Myocyte (in vitro differentiated cells): Measurements from ENCODE around the gene SPRED2. TPM values are rescaled to one million over a fixed set of nuclear protein-coding genes. Genes with fewer than 3 reads are reported as not detected.

Experiments used
- DNase-seq: peaks from one replicate; pipeline ENCODE4 v3.0.0-alpha.2; 2012; ENCODE audit warnings: low read depth
- total RNA-seq: library from RNA; depleted of rRNA; stranded (reverse); fragments of >200 nt; gene quantifications from 2 replicates; pipeline ENCODE4 v1.2.3, GENCODE V29; 2014

The SPRED2 gene
- total RNA-seq, 1 donor from 2014 or later: 11.7 TPM

- DNase-seq: no peak
Observed at GRCh38 chr2:65415091-65415490, 17.3 kb downstream of the SPRED2 start.

DNA sequence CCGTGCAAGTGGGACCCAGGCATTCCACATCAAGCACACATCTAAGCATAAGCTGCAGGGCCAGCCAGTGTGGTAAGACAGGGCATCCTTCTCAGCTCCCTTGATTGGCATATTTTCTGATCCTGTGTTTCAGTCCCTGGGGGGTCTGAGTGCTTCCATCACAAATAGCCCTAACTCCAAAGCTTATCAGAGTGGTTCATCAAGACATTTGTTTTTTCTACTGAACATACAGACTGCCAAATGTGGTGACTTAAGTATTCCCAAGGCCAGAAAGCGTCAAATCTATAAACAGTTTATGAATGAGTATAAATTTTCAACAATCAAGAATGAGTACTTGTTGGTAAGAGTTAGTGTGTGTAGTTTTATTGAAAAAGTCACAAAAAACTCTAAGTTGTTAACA, 18.8 kb downstream of the SPRED2 start:
- DNase-seq: no peak

- no peak for DNase-seq
Observed at GRCh38 chr2:65413106-65413505, 19.3 kb downstream of the SPRED2 start.

GRCh38 chr2:65411056-65411795, 21.2 kb downstream of the SPRED2 start:
- no peak for DNase-seq

DNA sequence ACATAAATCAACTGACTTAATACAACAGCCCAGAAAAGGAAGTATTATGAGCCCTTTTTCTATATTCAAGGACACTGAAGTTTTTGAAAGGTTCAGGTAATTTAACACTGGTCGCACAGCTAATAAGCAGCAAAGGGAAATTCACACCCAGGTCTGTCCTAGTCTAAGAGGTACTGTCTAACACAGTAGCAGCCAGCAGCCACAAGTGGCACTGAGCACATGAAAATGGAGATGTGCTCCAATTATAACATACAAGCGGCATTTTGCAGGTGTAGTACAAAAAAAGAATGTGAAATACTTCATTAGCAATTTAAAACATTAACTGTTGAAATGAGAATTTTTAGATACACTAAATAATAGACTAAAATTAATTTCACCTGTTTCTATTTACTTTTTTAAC, 23.4 kb downstream of the SPRED2 start:
- no peak for DNase-seq

GRCh38 chr2:65407240-65407639, 25.2 kb downstream of the SPRED2 start:
- DNase-seq: no peak

- no peak for DNase-seq
Observed at GRCh38 chr2:65404988-65405697, 27.3 kb downstream of the SPRED2 start.

- DNase-seq: no peak
Observed at GRCh38 chr2:65403529-65403915, 28.9 kb downstream of the SPRED2 start.

DNA sequence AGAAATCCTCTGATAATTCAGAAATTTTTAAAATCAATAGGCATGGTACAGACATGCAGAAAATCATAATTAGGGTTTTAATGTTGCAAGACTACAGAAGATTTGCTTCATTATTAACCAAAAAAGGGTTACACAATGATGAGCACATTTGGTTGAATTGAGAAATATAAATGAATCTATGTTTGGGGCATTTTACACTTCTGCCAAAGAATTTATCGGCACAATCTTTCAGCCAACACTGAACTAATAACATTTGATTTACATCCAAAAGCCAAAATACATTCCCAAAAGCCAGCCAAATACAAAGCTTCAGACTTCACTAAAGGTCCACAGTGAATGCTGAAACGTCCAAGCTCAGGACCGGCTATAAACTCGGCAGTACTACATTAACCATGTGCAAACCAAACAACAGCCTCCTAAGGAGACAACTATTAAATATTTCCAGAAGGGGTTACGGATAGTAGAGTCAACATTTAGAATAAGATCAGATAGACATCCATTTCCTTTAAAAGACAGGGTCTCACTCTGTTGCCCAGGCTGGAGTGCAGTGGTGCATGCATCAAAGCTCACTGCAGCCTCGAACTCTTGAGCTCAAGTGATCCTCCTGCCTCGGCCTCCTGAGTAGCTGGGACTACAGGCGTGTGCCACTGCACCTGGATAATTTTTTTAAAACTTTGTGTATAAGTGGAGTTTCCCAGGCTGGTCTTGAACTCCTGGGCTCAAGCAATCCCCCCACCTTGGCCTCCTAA, 29.4 kb downstream of the SPRED2 start:
- DNase-seq: no peak

- no peak for DNase-seq
Observed at GRCh38 chr2:65402323-65402722, 30.1 kb downstream of the SPRED2 start.

GRCh38 chr2:65397122-65397521, 35.3 kb downstream of the SPRED2 start:
- peak; percentile 49 for DNase-seq

- DNase-seq: peak; percentile 33
Observed at GRCh38 chr2:65396348-65397026, 35.9 kb downstream of the SPRED2 start.

DNA sequence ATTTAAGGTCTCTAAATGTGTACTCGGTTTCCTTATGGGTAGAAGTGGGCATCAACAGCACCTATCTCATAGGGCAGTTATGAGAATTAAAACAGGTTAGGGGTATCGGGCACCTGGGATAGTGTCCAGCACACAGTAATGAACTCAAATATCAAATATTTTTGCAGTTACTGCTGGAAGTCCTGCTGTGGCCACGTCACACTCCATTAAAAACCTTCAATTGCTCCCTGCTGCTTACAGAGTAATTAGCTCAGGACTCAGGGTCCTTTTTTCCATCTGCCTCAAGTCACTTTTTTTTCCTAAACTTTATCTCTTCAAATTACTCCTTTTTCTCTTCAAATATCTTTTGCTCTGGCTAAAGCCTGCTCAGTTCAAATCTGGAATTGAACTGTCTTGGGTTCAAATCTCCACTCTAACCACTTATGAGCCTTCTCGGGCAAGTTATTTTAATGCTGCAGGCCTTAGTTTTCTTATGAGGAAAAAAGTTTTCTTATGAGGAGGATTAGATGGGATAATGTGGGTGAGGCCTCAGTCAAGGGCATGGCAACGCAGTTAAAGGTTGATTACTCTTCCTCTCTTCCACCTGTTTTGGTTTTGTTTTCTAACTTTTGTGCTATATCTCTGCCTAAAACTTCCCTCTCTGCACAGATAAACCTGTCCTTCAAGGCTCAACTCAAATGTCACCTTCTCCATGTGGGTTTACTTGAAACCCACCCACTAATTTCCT, 36.6 kb downstream of the SPRED2 start:
- DNase-seq: no peak

- DNase-seq: no peak
Observed at GRCh38 chr2:65393743-65394422, 38.5 kb downstream of the SPRED2 start.

DNA sequence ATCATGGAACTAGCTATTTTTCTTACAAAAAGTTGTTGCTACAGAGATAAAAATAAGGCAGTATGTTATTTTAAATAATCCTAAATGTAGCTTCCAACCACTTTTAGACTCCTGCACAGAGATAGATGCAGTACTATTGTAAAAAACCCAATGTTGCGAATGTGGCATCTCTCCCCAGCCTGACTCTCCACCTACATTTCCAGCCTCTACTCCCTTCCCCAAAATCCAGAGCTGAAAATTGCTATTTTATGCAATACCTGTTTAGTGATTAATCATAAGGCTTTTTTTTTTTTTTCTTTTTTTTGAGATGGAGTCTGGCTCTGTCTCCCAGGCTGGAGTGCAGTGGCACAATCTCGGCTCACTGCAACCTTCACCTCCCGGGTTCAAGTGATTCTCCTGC, 39.4 kb downstream of the SPRED2 start:
- DNase-seq: no peak

DNA sequence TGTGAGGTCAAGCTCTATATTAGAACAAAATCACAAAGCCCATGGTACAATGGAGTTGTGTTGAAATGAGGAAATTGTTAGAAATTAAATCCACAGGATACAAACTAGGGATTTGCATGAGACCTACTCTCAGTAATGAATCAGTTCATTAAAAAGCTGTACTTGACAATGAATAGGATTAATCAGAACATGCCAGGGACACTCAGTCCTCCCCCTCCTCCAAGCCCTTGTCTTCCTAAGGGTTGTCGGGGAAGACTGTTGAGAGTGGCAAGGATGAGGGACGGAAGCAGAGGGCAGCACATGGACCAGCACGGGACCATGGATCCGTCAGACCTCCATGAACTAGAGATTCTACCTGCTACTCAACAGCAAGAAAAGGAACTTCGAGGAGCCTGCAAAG, 39.8 kb downstream of the SPRED2 start:
- DNase-seq: no peak

DNA sequence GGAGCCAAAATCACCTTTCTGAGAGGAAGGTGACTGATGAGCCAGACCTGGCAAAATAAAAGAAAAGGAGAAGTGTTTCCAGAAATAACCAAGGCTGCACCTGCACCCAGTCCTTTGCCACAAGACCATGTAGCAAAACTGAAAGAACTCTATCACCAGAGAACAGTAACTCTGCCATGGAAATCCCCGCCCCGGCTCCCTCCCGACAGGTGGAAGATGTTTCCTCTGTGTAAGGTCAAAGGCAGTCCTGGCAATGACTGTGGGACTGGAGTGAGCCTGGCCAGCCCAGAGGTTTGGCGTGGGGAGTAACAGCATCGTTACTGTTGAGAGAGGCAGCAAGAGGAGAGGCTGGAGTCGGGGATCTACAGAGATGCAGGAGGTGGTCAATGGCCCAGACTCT, 42.3 kb downstream of the SPRED2 start:
- no peak for DNase-seq

- DNase-seq: no peak
Observed at GRCh38 chr2:65389476-65389875, 42.9 kb downstream of the SPRED2 start.

GRCh38 chr2:65388596-65389390, 43.6 kb downstream of the SPRED2 start:
- no peak for DNase-seq
